ENCODE data around the gene NBR1.
"Not testable (repeated sequence)": the region's sequence is repeated elsewhere in the genome, so short reads cannot be mapped to it uniquely, and the experiment has no call there.

NBR1 gene

GRCh38 chr17:43193251-43193650, 22.2 kb downstream of the NBR1 start:
- in situ Hi-C loops (cut with MboI; ENCODE audit: low sequenced_read_pairs, unreplicated experiment): no loop called here
- TF ChIP-seq, protein P1, sequence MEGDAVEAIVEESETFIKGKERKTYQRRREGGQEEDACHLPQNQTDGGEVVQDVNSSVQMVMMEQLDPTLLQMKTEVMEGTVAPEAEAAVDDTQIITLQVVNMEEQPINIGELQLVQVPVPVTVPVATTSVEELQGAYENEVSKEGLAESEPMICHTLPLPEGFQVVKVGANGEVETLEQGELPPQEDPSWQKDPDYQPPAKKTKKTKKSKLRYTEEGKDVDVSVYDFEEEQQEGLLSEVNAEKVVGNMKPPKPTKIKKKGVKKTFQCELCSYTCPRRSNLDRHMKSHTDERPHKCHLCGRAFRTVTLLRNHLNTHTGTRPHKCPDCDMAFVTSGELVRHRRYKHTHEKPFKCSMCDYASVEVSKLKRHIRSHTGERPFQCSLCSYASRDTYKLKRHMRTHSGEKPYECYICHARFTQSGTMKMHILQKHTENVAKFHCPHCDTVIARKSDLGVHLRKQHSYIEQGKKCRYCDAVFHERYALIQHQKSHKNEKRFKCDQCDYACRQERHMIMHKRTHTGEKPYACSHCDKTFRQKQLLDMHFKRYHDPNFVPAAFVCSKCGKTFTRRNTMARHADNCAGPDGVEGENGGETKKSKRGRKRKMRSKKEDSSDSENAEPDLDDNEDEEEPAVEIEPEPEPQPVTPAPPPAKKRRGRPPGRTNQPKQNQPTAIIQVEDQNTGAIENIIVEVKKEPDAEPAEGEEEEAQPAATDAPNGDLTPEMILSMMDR (IDR thresholded peaks at IDR 0.05; ENCODE audit: borderline replicate concordance, control extremely low read depth, extremely low read depth, insufficient read depth, missing control alignments): no peak
- DNase-seq (ENCODE audit: low spot score): no peak

GRCh38 chr17:43199633-43200032, 28.6 kb downstream of the NBR1 start:
- TF ChIP-seq, protein P1 (IDR thresholded peaks at IDR 0.05; ENCODE audit: borderline replicate concordance, control extremely low read depth, extremely low read depth, insufficient read depth, missing control alignments): no peak
- in situ Hi-C loops (cut with MboI; ENCODE audit: low sequenced_read_pairs, unreplicated experiment): loop anchor here (25.0 kb wide), 1 partner anchor 113 kb away; no protein-coding TSS in a partner anchor

DNA sequence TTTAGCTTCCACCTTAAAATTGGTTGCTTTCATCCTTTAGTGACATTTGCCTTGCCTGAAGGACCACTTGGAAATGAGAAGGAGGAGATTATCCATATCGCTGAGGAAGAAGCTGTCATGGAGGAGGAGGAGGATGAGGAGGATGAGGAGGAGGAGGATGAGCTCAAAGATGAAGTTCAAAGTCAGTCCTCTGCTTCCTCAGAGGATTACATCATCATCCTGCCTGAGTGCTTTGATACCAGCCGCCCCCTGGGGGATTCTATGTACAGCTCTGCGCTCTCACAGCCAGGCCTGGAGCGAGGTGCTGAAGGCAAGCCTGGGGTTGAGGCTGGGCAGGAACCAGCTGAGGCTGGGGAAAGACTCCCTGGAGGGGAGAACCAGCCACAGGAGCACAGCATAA, 29.1 kb downstream of the NBR1 start:
- in situ Hi-C loops (cut with MboI; ENCODE audit: low sequenced_read_pairs, unreplicated experiment): loop anchor here (25.0 kb wide), 1 partner anchor 112 kb away; no protein-coding TSS in a partner anchor
- TF ChIP-seq, protein P1 (IDR thresholded peaks at IDR 0.05; ENCODE audit: borderline replicate concordance, control extremely low read depth, extremely low read depth, insufficient read depth, missing control alignments): no peak
- DNase-seq (ENCODE audit: low spot score): no peak

More at GRCh38 chr17:43199633-43200032, 28.6 kb downstream of the NBR1 start:
- no peak for DNase-seq (ENCODE audit: low spot score)

DNA sequence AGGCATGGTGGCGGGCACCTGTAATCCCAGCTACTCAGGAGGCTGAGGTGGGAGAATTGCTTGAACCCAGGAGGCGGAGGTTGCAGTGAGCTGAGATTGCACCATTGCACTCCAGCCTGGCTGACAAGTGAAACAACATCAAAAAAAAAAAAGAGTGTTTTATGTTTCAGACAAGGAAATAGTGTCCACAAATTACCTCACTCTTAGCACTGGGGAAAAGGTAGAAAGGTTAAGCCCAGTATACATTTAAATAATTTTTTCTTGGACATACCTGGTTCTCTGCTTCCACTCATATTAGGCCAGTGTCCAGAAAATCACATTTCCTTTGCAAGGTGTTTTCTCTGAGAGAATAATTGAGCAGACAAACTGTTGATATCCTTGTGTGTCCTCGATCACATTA, 32.0 kb downstream of the NBR1 start:
- not testable (repeated sequence) for DNase-seq (ENCODE audit: low spot score)
- in situ Hi-C loops (cut with MboI; ENCODE audit: low sequenced_read_pairs, unreplicated experiment): loop anchor here (25.0 kb wide), 1 partner anchor 109 kb away; no protein-coding TSS in a partner anchor

GRCh38 chr17:43210576-43210975, 39.6 kb downstream of the NBR1 start:
- DNase-seq (ENCODE audit: low spot score): no peak
- in situ Hi-C loops (cut with MboI; ENCODE audit: low sequenced_read_pairs, unreplicated experiment): loop anchor here (25.0 kb wide), 1 partner anchor 102 kb away; no protein-coding TSS in a partner anchor
- TF ChIP-seq, protein P1 (IDR thresholded peaks at IDR 0.05; ENCODE audit: borderline replicate concordance, control extremely low read depth, extremely low read depth, insufficient read depth, missing control alignments): no peak

- TF ChIP-seq, protein P1 (IDR thresholded peaks at IDR 0.05; ENCODE audit: borderline replicate concordance, control extremely low read depth, extremely low read depth, insufficient read depth, missing control alignments): no peak
- peak; percentile 29 for DNase-seq (ENCODE audit: low spot score)
- in situ Hi-C loops (cut with MboI; ENCODE audit: low sequenced_read_pairs, unreplicated experiment): loop anchor here (25.0 kb wide), 1 partner anchor 101 kb away; no protein-coding TSS in a partner anchor
These were observed 40.1 kb downstream of the NBR1 start for GRCh38 chr17:43211123-43211479.

- in situ Hi-C loops (cut with MboI; ENCODE audit: low sequenced_read_pairs, unreplicated experiment): loop anchor here (25.0 kb wide), 1 partner anchor 101 kb away; no protein-coding TSS in a partner anchor
- TF ChIP-seq, protein P1 (IDR thresholded peaks at IDR 0.05; ENCODE audit: borderline replicate concordance, control extremely low read depth, extremely low read depth, insufficient read depth, missing control alignments): peak; percentile 11
These were observed 40.7 kb downstream of the NBR1 start, which contains the start of gene TMEM106A for GRCh38 chr17:43211480-43212402. Gene TMEM106A, plus strand, starts transcription at chr17:43211875. Its CDS starts 1,167 bp downstream, at chr17:43213042.

More at GRCh38 chr17:43211480-43212402, 40.7 kb downstream of the NBR1 start, which contains the start of gene TMEM106A:
- peak; percentile 95 for DNase-seq (ENCODE audit: low spot score)

All from GM13976 (cell line).